Mesendoderm (in vitro differentiated cells): ENCODE results near the gene CYP4Z1.
"Not testable (repeated sequence)": the region's sequence is repeated elsewhere in the genome, so short reads cannot be mapped to it uniquely, and the experiment has no call there.

Source experiments
- DNase-seq: peaks from one replicate; pipeline ENCODE4 v3.0.0; 2013
- H2AK5ac ChIP-seq: 2 replicates; pipeline ENCODE4 v1.6.1; 2013; ENCODE audit warnings: low read length, inconsistent platforms
- H2BK120ac ChIP-seq: 2 replicates; pipeline ENCODE4 v1.6.1; 2013; ENCODE audit warnings: low read depth, mild to moderate bottlenecking, low read length, moderate library complexity, mixed read lengths
- H2BK15ac ChIP-seq: replicated peaks from 2 replicates; pipeline ENCODE4 v1.6.1; 2013; ENCODE audit warnings: low read depth, mild to moderate bottlenecking, moderate library complexity
- H2BK5ac ChIP-seq: 2 replicates; pipeline ENCODE4 v1.6.1; 2013; ENCODE audit warnings: low read length, inconsistent platforms
- H3K18ac ChIP-seq: 2 replicates; pipeline ENCODE4 v1.6.1; 2013; ENCODE audit warnings: mild to moderate bottlenecking, low read length, mixed read lengths
- H3K23ac ChIP-seq: one replicate; pipeline ENCODE4 v1.6.1; 2013; ENCODE audit warnings: low read length
- H3K27ac ChIP-seq: 2 replicates; pipeline ENCODE4 v1.5.1; 2013; ENCODE audit warnings: low read depth, mild to moderate bottlenecking, inconsistent platforms, low read length, moderate library complexity
- H3K27me3 ChIP-seq: 2 replicates; pipeline ENCODE4 v1.6.1; 2013; ENCODE audit warnings: low read length, control low read depth, mild to moderate bottlenecking, inconsistent platforms; ENCODE audit not compliant: insufficient read depth, poor library complexity
- H3K36me3 ChIP-seq: 2 replicates; pipeline ENCODE4 v1.6.1; 2013; ENCODE audit warnings: low read length, inconsistent platforms; ENCODE audit not compliant: control insufficient read depth, insufficient read depth
- H3K4ac ChIP-seq: one replicate; pipeline ENCODE4 v1.6.1; 2013; ENCODE audit warnings: low read depth, mild to moderate bottlenecking, low read length, moderate library complexity
- H3K4me1 ChIP-seq: 2 replicates; pipeline ENCODE4 v1.6.1; 2013; ENCODE audit warnings: low read depth, low read length, inconsistent platforms; ENCODE audit not compliant: control insufficient read depth
- H3K4me2 ChIP-seq: 2 replicates; pipeline ENCODE4 v1.6.1; 2013; ENCODE audit warnings: low read length
- H3K4me3 ChIP-seq: 2 replicates; pipeline ENCODE4 v1.5.1; 2013; ENCODE audit warnings: mild to moderate bottlenecking, low read length
- H3K56ac ChIP-seq: one replicate; pipeline ENCODE4 v1.6.1; 2013; ENCODE audit warnings: low read length
- H3K79me1 ChIP-seq: 2 replicates; pipeline ENCODE4 v1.6.1; 2013; ENCODE audit warnings: low read length, inconsistent platforms
- H3K79me2 ChIP-seq: 2 replicates; pipeline ENCODE4 v1.6.1; 2013; ENCODE audit warnings: mild to moderate bottlenecking, low read length; ENCODE audit not compliant: control insufficient read depth, insufficient read depth
- H3K9ac ChIP-seq: 2 replicates; pipeline ENCODE4 v1.6.1; 2013; ENCODE audit warnings: low read length, inconsistent platforms
- H4K5ac ChIP-seq: one replicate; pipeline ENCODE4 v1.6.1; 2013; ENCODE audit warnings: low read length
- H4K8ac ChIP-seq: one replicate; pipeline ENCODE4 v1.6.1; 2013; ENCODE audit warnings: low read depth, mild to moderate bottlenecking, control low read depth, low read length, moderate library complexity
- whole genome bisulfite sequencing: extraction: QIAGEN DNeasy Blood & Tissue Kit; methylation state at CpG from one replicate; pipeline ENCODE4 v1.1.7; 2013; ENCODE audit warnings: low lambda C conversion rate, missing lambda C conversion rate; ENCODE audit not compliant: insufficient coverage; ENCODE audit errors: extremely low coverage; 5-methylcytosine and 5-hydroxymethylcytosine counted together

CYP4Z1 gene

DNA sequence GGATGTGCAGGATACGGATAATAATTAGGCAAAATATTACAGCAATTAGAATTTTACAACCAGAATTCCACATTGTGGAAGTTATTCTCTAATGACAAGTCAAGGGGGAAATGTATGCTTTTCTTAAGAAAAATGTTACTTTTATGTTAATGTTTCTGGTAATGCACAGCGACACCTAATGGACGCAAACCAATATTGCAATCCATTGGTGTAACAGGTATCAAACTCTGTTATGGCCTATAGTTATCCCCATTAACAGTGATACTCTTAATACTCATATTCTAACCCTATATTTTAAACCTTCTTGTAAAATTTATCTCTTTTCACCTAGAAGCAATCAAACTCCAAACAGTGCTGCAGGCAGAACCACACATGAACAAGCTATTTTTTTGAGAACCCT, 22.3 kb downstream of the CYP4Z1 start:
- H3K4me3 ChIP-seq, H3K4ac ChIP-seq, H2AK5ac ChIP-seq, H2BK15ac ChIP-seq, H2BK5ac ChIP-seq, H2BK120ac ChIP-seq, H3K23ac ChIP-seq, H4K5ac ChIP-seq, H3K9ac ChIP-seq, H3K36me3 ChIP-seq, H3K79me1 ChIP-seq, H3K56ac ChIP-seq, H3K4me1 ChIP-seq, H3K27me3 ChIP-seq, H3K4me2 ChIP-seq, H3K18ac ChIP-seq, H3K79me2 ChIP-seq, H4K8ac ChIP-seq, H3K27ac ChIP-seq: not testable (repeated sequence)
- no CpG with 5 or more reads among the region's 3 CpGs for WGBS
- DNase-seq, result peak; percentile 36

DNA sequence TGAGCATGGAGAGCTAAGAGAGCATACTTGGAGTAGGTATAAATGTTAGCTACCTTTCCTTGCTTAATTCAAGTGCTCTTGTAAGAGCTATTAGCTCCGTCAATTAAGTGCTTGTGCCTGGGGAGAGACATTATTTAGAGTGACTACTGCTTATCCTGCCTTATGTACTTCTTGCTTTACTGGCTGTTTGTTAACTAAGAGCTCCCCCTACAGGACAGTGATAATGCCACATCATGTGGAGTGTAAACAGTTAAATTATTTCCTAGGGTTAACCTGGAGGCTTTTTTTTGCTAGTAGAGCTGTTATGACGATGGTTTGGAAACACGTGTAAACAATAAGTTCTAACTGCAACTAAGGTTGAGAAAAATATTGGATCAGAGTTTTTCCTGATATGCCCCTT, 24.4 kb downstream of the CYP4Z1 start:
- not testable (repeated sequence) for H3K27me3 ChIP-seq, H3K4me2 ChIP-seq, H2BK5ac ChIP-seq, H3K4me3 ChIP-seq, H4K8ac ChIP-seq, H3K36me3 ChIP-seq, H2BK120ac ChIP-seq, H3K4me1 ChIP-seq, H3K18ac ChIP-seq, DNase-seq, H2AK5ac ChIP-seq, H3K9ac ChIP-seq, H3K79me2 ChIP-seq, H3K79me1 ChIP-seq, H3K4ac ChIP-seq, H3K56ac ChIP-seq, H2BK15ac ChIP-seq, H3K27ac ChIP-seq, H3K23ac ChIP-seq, H4K5ac ChIP-seq
- WGBS, result no CpG with 5 or more reads among the region's 3 CpGs

DNA sequence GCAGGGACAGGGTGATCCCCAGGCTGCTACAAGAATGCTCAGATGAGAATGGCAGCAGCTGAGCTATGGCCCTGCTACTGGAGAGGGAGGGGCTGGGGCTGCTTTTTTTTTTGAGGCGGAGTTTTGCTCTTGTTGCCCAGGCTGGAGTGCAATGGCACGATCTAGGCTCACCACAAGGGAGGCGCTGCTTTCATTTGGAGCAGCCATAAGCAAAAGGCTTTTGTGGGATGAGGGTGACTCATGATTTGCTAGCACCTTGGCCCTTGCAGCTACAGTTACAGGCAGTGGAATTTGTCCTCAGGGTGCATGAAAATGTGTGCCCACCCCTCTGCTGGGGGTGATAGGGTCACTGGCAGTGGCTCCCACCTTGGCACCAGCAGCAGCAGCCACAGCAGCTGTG, 37.8 kb downstream of the CYP4Z1 start:
- Histone ChIP-seq H2BK120ac (no peak overlapping the region), H3K23ac (no peak overlapping the region), H2BK5ac (no peak overlapping the region), H4K8ac (no peak overlapping the region), H3K4ac (no peak overlapping the region), H4K5ac (no peak overlapping the region), H3K9ac (no peak overlapping the region), H3K36me3 (no peaks in the 10 kb centered on the region), H3K4me1 (no peaks in the 10 kb centered on the region), H3K27ac (no peak overlapping the region), H3K18ac (no peak overlapping the region), H3K27me3 (no peaks in the 10 kb centered on the region), H2BK15ac (no peak overlapping the region), H3K4me2 (no peak overlapping the region), H3K79me2 (no peaks in the 10 kb centered on the region), H3K4me3 (no peak overlapping the region), H3K79me1 (no peaks in the 10 kb centered on the region), H2AK5ac (no peak overlapping the region), H3K56ac (no peak overlapping the region)
- no CpG with 5 or more reads among the region's 3 CpGs for WGBS
- peak; percentile 22 for DNase-seq

DNA sequence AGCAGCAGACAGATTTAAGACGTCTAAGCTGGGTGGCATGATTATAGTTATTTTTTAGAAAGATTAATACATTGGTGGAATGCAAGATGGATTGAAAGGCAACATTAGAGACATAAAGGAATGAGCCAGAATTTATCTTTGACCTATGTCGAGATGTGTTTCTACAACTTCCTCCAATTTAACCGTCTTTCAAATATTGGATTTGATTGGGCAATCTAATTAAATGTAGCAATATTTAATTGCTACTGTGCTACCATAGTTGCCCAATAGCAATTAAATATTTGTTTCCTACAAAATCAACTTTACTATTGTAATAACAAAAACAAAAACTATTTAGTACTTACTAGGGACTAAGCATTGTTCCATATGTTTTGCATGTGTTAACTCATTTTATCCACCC, 39.8 kb downstream of the CYP4Z1 start:
- Histone ChIP-seq H2BK120ac (no peak overlapping the region), H2BK5ac (no peak overlapping the region), H3K18ac (no peak overlapping the region), H3K23ac (no peak overlapping the region), H4K5ac (no peak overlapping the region), H3K4me2 (no peak overlapping the region), H3K56ac (no peak overlapping the region), H3K4me3 (no peak overlapping the region), H3K27me3 (no peaks in the 10 kb centered on the region), H3K36me3 (no peaks in the 10 kb centered on the region), H3K4ac (no peak overlapping the region), H3K79me1 (no peaks in the 10 kb centered on the region), H4K8ac (no peak overlapping the region), H3K27ac (no peak overlapping the region), H2AK5ac (no peak overlapping the region), H3K79me2 (no peaks in the 10 kb centered on the region), H2BK15ac (no peak overlapping the region), H3K9ac (no peak overlapping the region), H3K4me1 (no peaks in the 10 kb centered on the region)
- no peak for DNase-seq
- WGBS, result no CpG with 5 or more reads among the region's 3 CpGs

DNA sequence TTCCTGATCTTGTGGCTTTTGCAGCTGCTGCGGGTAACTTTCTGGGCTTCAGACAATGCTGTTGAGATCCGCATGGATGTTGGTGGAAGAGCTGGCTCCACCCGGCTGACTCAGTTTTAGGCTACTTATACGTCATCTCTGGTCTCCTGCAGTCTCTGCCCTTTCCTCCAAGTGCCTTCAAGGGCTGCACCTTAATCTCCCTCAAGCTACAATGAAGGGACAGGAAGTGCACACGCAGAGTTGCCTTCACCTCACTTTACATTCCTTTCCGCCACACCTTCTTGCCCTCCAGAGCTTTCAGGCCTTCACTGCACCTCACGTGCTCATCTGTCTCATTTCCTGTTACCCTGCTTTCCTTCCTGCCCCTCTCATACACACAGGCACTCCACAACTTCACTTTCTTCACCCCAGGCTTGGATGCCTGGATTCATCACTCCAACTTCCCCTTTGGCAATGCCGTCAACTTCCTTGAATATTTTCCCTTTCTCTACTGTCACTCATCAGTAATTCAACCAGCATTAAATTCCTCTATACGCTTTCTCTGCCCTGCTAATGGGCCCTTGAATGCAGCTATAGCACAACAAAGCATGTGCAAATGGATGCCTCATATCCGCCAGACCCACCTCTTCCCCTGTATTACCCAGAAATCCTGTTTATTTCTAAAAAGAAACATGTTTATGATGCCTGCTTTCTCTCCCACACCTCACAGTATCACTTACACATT, 41.0 kb downstream of the CYP4Z1 start:
- H2BK120ac ChIP-seq, H3K4me1 ChIP-seq, H2BK5ac ChIP-seq, H3K9ac ChIP-seq, H3K36me3 ChIP-seq, H3K23ac ChIP-seq, H2BK15ac ChIP-seq, H3K56ac ChIP-seq, H2AK5ac ChIP-seq, H3K4me3 ChIP-seq, H3K79me1 ChIP-seq, H3K27me3 ChIP-seq, H4K5ac ChIP-seq, H3K4ac ChIP-seq, H3K18ac ChIP-seq, H3K79me2 ChIP-seq, H4K8ac ChIP-seq, H3K27ac ChIP-seq, H3K4me2 ChIP-seq: not testable (repeated sequence)
- no CpG with 5 or more reads among the region's 10 CpGs for WGBS
- peak; percentile 89 for DNase-seq

DNA sequence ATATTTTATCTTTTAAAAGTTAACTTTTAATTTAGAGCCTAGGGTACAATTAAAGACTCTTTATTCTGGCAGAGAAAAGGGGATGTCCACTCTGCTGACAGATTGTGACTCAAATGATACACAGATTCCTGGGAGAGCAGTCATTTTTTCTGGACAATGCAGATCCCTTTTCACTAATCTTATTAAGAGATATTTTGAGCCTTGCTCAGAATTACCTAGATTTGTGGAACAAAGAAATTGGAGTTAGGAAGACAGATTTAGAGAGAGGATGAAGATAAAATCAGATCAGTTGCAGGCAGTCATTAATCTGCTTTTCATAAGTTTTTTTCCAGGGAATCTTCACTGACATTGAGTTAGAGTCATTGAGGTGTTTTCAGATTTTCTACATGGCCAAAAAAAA, 42.5 kb downstream of the CYP4Z1 start:
- not testable (repeated sequence) for H4K8ac ChIP-seq, H3K79me2 ChIP-seq, DNase-seq, H3K56ac ChIP-seq, H3K4me3 ChIP-seq, H3K4ac ChIP-seq, H3K4me2 ChIP-seq, H3K9ac ChIP-seq, H3K79me1 ChIP-seq, H3K36me3 ChIP-seq, H2AK5ac ChIP-seq, H2BK5ac ChIP-seq, H2BK15ac ChIP-seq, H3K18ac ChIP-seq, H2BK120ac ChIP-seq, H3K27me3 ChIP-seq, H4K5ac ChIP-seq, H3K27ac ChIP-seq, H3K23ac ChIP-seq, H3K4me1 ChIP-seq
